HCT116 (cell line): ENCODE data around the gene CDKAL1. TPM values are rescaled to one million over a fixed set of nuclear protein-coding genes. Genes with fewer than 3 reads are reported as not detected.

Source experiments
- ATAC-seq: fragments of 200-7000 bp; cut with Tn5 transposase; 2 replicates; pipeline ENCODE4 v1.9.1; 2020; ENCODE audit warnings: mild to moderate bottlenecking, moderate library complexity
- BruUV-seq: library from RNA; stranded (reverse); fragments of 400-500 nt; replicated peaks from 2 replicates; lab custom pipeline; 2021; lab: Mats Ljungman, UMichigan
- CTCF ChIA-PET: fragments of 300-600 bp; sonication (Branson Sonifier 250); formaldehyde crosslinking; loops from one replicate; lab custom pipeline; 2021; ENCODE audit warnings: antibody characterized with exemption; lab: Charles Lee
- POLR2A ChIA-PET: fragments of 300-600, 350-600 bp; sonication (Branson Sonifier 250); formaldehyde crosslinking; loops from one replicate; lab custom pipeline; 2021; ENCODE audit warnings: antibody characterized with exemption; lab: Charles Lee
- RAD21 ChIA-PET, 2 experiments: fragments of 300-600 bp; sonication (Branson Sonifier 250); formaldehyde crosslinking; loops; one replicate each; lab custom pipeline; 2023; ENCODE audit warnings: low total read pairs in 2 of 2; ENCODE audit not compliant: uncharacterized antibody in 2 of 2, unreplicated experiment in 2 of 2, low non-redundant PET in 1 of 2; lab: Charles Lee
- DNase-seq: peaks from one replicate; pipeline ENCODE4 v3.0.0-alpha.2; 2010; ENCODE audit warnings: low read depth, low spot score
- H2AFZ ChIP-seq: fragments of 200-600 bp; shearing (Covaris generic), sonication (generic); 2 replicates; pipeline ENCODE4 v1.6.1; 2017; ENCODE audit warnings: low read depth, mixed run types, mixed read lengths, antibody characterized with exemption, low read length; ENCODE audit not compliant: poor library complexity, severe bottlenecking
- H3K27ac ChIP-seq: 2 replicates; pipeline ENCODE4 v1.5.1; 2012; ENCODE audit warnings: low read depth, low read length
- H3K27me3 ChIP-seq: fragments of 200-600 bp; sonication (generic); 2 replicates; pipeline ENCODE4 v1.6.1; 2016; ENCODE audit warnings: mixed run types, low read length, mixed read lengths; ENCODE audit not compliant: insufficient read depth
- H3K36me3 ChIP-seq, 2 experiments: fragments of 200-500 bp in 1 of 2; fragments of 200-600 bp in 1 of 2; sonication (Bioruptor generic) in 1 of 2; sonication (generic) in 1 of 2; 2 replicates each; pipeline versions ENCODE4 v1.5.1 to v1.6.1; 2014 to 2016; ENCODE audit warnings: low read length in 2 of 2, inconsistent platforms in 1 of 2, mixed read lengths in 1 of 2, mixed run types in 1 of 2; ENCODE audit not compliant: insufficient read depth in 2 of 2, control insufficient read depth in 1 of 2
- H3K4me1 ChIP-seq, 2 experiments: fragments of 200-600 bp in 1 of 2; sonication (generic) in 1 of 2; 2 replicates each; pipeline versions ENCODE4 v1.5.1 to v1.6.1; 2012 to 2017; ENCODE audit warnings: low read length in 2 of 2, inconsistent platforms in 1 of 2, mild to moderate bottlenecking in 1 of 2, mixed read lengths in 1 of 2, mixed run types in 1 of 2, moderate library complexity in 1 of 2; ENCODE audit not compliant: insufficient read depth in 2 of 2, control insufficient read depth in 1 of 2
- H3K4me2 ChIP-seq: fragments of 200-600 bp; sonication (generic); 2 replicates; pipeline ENCODE4 v1.6.1; 2017; ENCODE audit warnings: mixed run types, low read length, mixed read lengths
- H3K4me3 ChIP-seq, 2 experiments: fragments of 200-600 bp in 1 of 2; sonication (generic) in 1 of 2; replicated peaks in 1 of 2; 2 replicates each; pipeline ENCODE4 v1.5.1; 2011 to 2016; ENCODE audit warnings: low read length in 2 of 2, control low read depth in 1 of 2, low read depth in 1 of 2, mild to moderate bottlenecking in 1 of 2, mixed read lengths in 1 of 2, mixed run types in 1 of 2
- H3K79me2 ChIP-seq: fragments of 200-600 bp; sonication (generic); 2 replicates; pipeline ENCODE4 v1.6.1; 2017; ENCODE audit warnings: mild to moderate bottlenecking, mixed run types, low read length, moderate library complexity, mixed read lengths; ENCODE audit not compliant: insufficient read depth
- H3K9ac ChIP-seq: fragments of 200-600 bp; sonication (generic); 2 replicates; pipeline ENCODE4 v1.6.1; 2016; ENCODE audit warnings: low read length, mixed read lengths
- H3K9me2 ChIP-seq: fragments of 200-600 bp; sonication (generic), shearing (Covaris generic); 2 replicates; pipeline ENCODE4 v1.6.1; 2017; ENCODE audit warnings: mixed run types, mild to moderate bottlenecking, moderate library complexity; ENCODE audit not compliant: insufficient read depth
- H3K9me3 ChIP-seq, 2 experiments: fragments of 200-500 bp in 1 of 2; fragments of 200-600 bp in 1 of 2; sonication (Bioruptor generic) in 1 of 2; sonication (generic) in 1 of 2; 2 replicates each; pipeline ENCODE4 v1.6.1; 2014 to 2017; ENCODE audit warnings: low read length in 2 of 2, mixed read lengths in 2 of 2, inconsistent platforms in 1 of 2, low read depth in 1 of 2, mild to moderate bottlenecking in 1 of 2, mixed run types in 1 of 2, moderate library complexity in 1 of 2; ENCODE audit not compliant: control insufficient read depth in 1 of 2, insufficient read depth in 1 of 2
- H4K20me1 ChIP-seq: fragments of 200-600 bp; sonication (generic), shearing (Covaris generic); 2 replicates; pipeline ENCODE4 v1.6.1; 2017; ENCODE audit warnings: mixed run types, mild to moderate bottlenecking, moderate library complexity; ENCODE audit not compliant: insufficient read depth
- CTCF ChIP-seq, 3 experiments: fragments of 200-600 bp in 1 of 3; sonication (generic) in 1 of 3; IDR thresholded peaks in 2 of 3; conservative IDR thresholded peaks in 1 of 3; 2 replicates each; pipeline ENCODE4 v1.5.1; 2012 to 2017; ENCODE audit warnings: low read depth in 2 of 3, low read length in 2 of 3, antibody characterized with exemption in 1 of 3, borderline replicate concordance in 1 of 3, control low read depth in 1 of 3, mild to moderate bottlenecking in 1 of 3, mixed read lengths in 1 of 3, mixed run types in 1 of 3, moderate library complexity in 1 of 3; ENCODE audit not compliant: insufficient read depth in 1 of 3
- EGR1 ChIP-seq: IDR thresholded peaks from 2 replicates; pipeline ENCODE4 v1.6.1; 2012; ENCODE audit warnings: low read depth
- ELF1 ChIP-seq: IDR thresholded peaks from 2 replicates; pipeline ENCODE4 v1.6.1; 2012; ENCODE audit warnings: low read depth, borderline replicate concordance
- EZH2 ChIP-seq: fragments of 200-600 bp; sonication (generic); IDR thresholded peaks from 2 replicates; pipeline ENCODE4 v1.6.1; 2017; ENCODE audit warnings: antibody characterized with exemption, mixed run types
- EZH2phosphoT487 ChIP-seq: fragments of 200-600 bp; IDR thresholded peaks from 2 replicates; pipeline ENCODE4 v1.6.1; 2018; ENCODE audit warnings: antibody characterized with exemption, borderline replicate concordance
- FOSL1 ChIP-seq: IDR thresholded peaks from 2 replicates; pipeline ENCODE4 v1.6.1; 2012; ENCODE audit warnings: low read depth
- JUND ChIP-seq: IDR thresholded peaks from 2 replicates; pipeline ENCODE4 v1.6.1; 2012
- POLR2AphosphoS5 ChIP-seq: IDR thresholded peaks from 2 replicates; pipeline ENCODE4 v1.6.1; 2011; ENCODE audit warnings: mild to moderate bottlenecking, low read depth, low read length, moderate library complexity
- RAD21 ChIP-seq: IDR thresholded peaks from 2 replicates; pipeline ENCODE4 v1.6.1; 2012; ENCODE audit warnings: low read depth, mild to moderate bottlenecking
- REST ChIP-seq: IDR thresholded peaks from 2 replicates; pipeline ENCODE4 v1.6.1; 2012; ENCODE audit warnings: low read depth
- SIN3A ChIP-seq: IDR thresholded peaks from 2 replicates; pipeline ENCODE4 v1.6.1; 2012; ENCODE audit warnings: low read depth
- SP1 ChIP-seq: IDR thresholded peaks from 2 replicates; pipeline ENCODE4 v1.6.1; 2012; ENCODE audit warnings: low read depth
- YY1 ChIP-seq: IDR thresholded peaks from 2 replicates; pipeline ENCODE4 v1.6.1; 2011; ENCODE audit warnings: low read length, low read depth, moderate library complexity, mild to moderate bottlenecking; ENCODE audit not compliant: insufficient replicate concordance; ENCODE audit errors: extremely low read depth
- ZFX ChIP-seq: fragments of 450-650 bp; IDR thresholded peaks from 2 replicates; pipeline ENCODE4 v1.6.1; 2017
- intact Hi-C: fragments of 100-400 bp; cut with micrococcal nuclease; formaldehyde crosslinking; loops from 2 replicates; pipeline ENCODE4 v1.10.0; 2022
- total RNA-seq: library from RNA; stranded (reverse); gene quantifications from one replicate; pipeline ENCODE4 v1.2.1, GENCODE V29; 2021; ENCODE audit not compliant: unreplicated experiment
- TF ChIP-seq, protein P1 (sequence below): IDR thresholded peaks from 2 replicates; pipeline ENCODE4 v1.6.1; 2012

The CDKAL1 gene
- total RNA-seq, 1 experiment from 2014 or later = 14.9 TPM

DNA sequence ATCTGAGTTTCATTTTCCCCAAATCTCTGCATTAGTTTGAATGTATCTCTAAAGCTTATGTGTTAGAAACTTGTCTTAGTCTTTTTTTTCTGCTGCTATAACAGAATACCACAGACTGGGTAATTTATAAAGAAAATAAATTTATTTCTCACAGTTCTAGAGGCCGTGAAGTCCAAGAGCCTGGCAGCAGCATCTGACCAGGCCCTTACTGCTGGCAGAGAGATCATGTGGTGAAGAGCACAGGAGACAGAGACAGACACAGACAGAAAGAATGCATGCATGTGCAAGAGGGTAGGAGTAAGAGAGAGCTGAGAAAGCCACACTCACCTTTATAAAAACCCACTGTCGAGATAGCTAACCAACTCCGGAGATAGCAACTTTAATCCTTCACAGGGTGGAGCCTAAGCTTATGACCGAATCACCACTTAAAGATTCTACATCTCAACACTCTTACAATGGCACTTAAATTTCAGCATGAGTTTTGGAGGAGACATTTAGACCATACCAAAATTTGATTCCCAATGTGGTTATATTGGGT lies 646.6 kb downstream of the CDKAL1 start:
- Histone ChIP-seq H3K36me3 (no peaks in the 10 kb centered on the region), H3K4me2 (no peak overlapping the region), H3K4me1 (0 out of 4 replicates have a peak, but pooled peaks cover 0 to 3% of the 10 kb centered on the region in 2 experiments), H3K9me2 (no peaks in the 10 kb centered on the region), H3K4me3 (no peak overlapping the region), H4K20me1 (no peaks in the 10 kb centered on the region), H3K27ac (no peak overlapping the region), H2AFZ (no peak overlapping the region), H3K27me3 (no peaks in the 10 kb centered on the region), H3K79me2 (no peaks in the 10 kb centered on the region), H3K9me3 (peaks cover 0 to 4% of the 10 kb centered on the region in 2 experiments; a peak in 1 of 4 replicates), H3K9ac (no peak overlapping the region)
- intact Hi-C loops = no loop called here
- CTCF ChIA-PET = no interaction called here
- TF ChIP-seq REST (no peak), EZH2 (no peak), JUND (no peak), ELF1 (no peak), EGR1 (no peak), RAD21 (no peak)
- POLR2A ChIA-PET = no interaction called here
- ATAC-seq = no peak
- RAD21 ChIA-PET = no interaction called here
- BruUV-seq = no TSS peak
- no peak for DNase-seq

GRCh38 chr6:21181866-21182265 lies 647.6 kb downstream of the CDKAL1 start:
- H4K20me1 ChIP-seq = no peaks in the 10 kb centered on the region
- no peak overlapping the region for H3K4me2 ChIP-seq
- no peaks in the 10 kb centered on the region for H3K79me2 ChIP-seq
- BruUV-seq = no TSS peak
- no peak overlapping the region for H3K9ac ChIP-seq
- H3K4me3 ChIP-seq = no peak overlapping the region
- DNase-seq (no peak), ATAC-seq (no peak)
- no peak overlapping the region for H2AFZ ChIP-seq
- no peak overlapping the region for H3K27ac ChIP-seq
- H3K9me3 ChIP-seq = peaks cover 0 to 4% of the 10 kb centered on the region in 2 experiments; a peak in 1 of 4 replicates
- H3K27me3 ChIP-seq = no peaks in the 10 kb centered on the region
- ChIA-PET CTCF (no interaction called here), RAD21 (no interaction called here), POLR2A (no interaction called here)
- H3K36me3 ChIP-seq = no peaks in the 10 kb centered on the region
- H3K9me2 ChIP-seq = no peaks in the 10 kb centered on the region
- intact Hi-C loops = no loop called here
- H3K4me1 ChIP-seq = no peaks in the 10 kb centered on the region
- TF ChIP-seq EZH2 (no peak), SIN3A (no peak), ELF1 (no peak), YY1 (no peak), CTCF (IDR thresholded peaks at IDR 0.05 in 2 of 3, conservative IDR thresholded peaks at IDR 0.05 in 1 of 3; ENCODE audit: borderline replicate concordance in 1 of 3, insufficient read depth in 1 of 3, low read depth in 2 of 3, low read length in 2 of 3) (no peak), ZFX (no peak), POLR2AphosphoS5 (no peak), EZH2phosphoT487 (no peak), SP1 (no peak), JUND (no peak), FOSL1 (no peak)
- TF ChIP-seq, protein P1, sequence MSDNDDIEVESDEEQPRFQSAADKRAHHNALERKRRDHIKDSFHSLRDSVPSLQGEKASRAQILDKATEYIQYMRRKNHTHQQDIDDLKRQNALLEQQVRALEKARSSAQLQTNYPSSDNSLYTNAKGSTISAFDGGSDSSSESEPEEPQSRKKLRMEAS = no peak
